IPS DF 6.9 (cell line): ENCODE results near the gene FOXP1.
A peak's percentile ranks its signal among the peaks of the same experiment; 100 is the strongest.

Experiments used
- DNase-seq: peaks from one replicate; pipeline ENCODE4 v3.0.0-alpha.2; 2013; ENCODE audit warnings: low read depth, low spot score
- H3K27ac ChIP-seq: one replicate; pipeline ENCODE4 v1.5.1; 2013; ENCODE audit warnings: low read length, control low read depth
- H3K27me3 ChIP-seq: 2 replicates; pipeline ENCODE4 v1.6.1; 2013; ENCODE audit warnings: mild to moderate bottlenecking, low read length; ENCODE audit not compliant: control insufficient read depth, insufficient read depth
- H3K36me3 ChIP-seq: 2 replicates; pipeline ENCODE4 v1.6.1; 2013; ENCODE audit warnings: low read length; ENCODE audit not compliant: control insufficient read depth, insufficient read depth
- H3K4me1 ChIP-seq: 2 replicates; pipeline ENCODE4 v1.6.1; 2013; ENCODE audit warnings: low read length; ENCODE audit not compliant: control insufficient read depth, insufficient read depth
- H3K4me3 ChIP-seq: 2 replicates; pipeline ENCODE4 v1.5.1; 2013; ENCODE audit warnings: mild to moderate bottlenecking, low read length
- H3K9me3 ChIP-seq: 2 replicates; pipeline ENCODE4 v1.6.1; 2013; ENCODE audit warnings: low read length, inconsistent platforms; ENCODE audit not compliant: control insufficient read depth, insufficient read depth
- WGBS: extraction: QIAGEN DNeasy Blood & Tissue Kit; methylation state at CpG from one replicate; pipeline ENCODE4 v1.1.7; 2013; ENCODE audit warnings: mixed read lengths, missing lambda C conversion rate; ENCODE audit not compliant: insufficient read length, insufficient coverage; 5-methylcytosine and 5-hydroxymethylcytosine counted together

Gene FOXP1

GRCh38 chr3:71589132-71589531 lies 5.6 kb upstream of the FOXP1 start:
- H3K27ac ChIP-seq: no peak overlapping the region
- no CpG with 5 or more reads among the region's 2 CpGs for WGBS
- DNase-seq: no peak
- H3K4me3 ChIP-seq: no peak overlapping the region
- no peaks in the 10 kb centered on the region for H3K4me1 ChIP-seq
- H3K36me3 ChIP-seq: no peaks in the 10 kb centered on the region
- no peaks in the 10 kb centered on the region for H3K27me3 ChIP-seq
- no peaks in the 10 kb centered on the region for H3K9me3 ChIP-seq

GRCh38 chr3:71587958-71588357 lies 4.4 kb upstream of the FOXP1 start:
- Histone ChIP-seq H3K4me3 (no peak overlapping the region), H3K27ac (no peak overlapping the region), H3K36me3 (no peaks in the 10 kb centered on the region), H3K9me3 (no peaks in the 10 kb centered on the region), H3K27me3 (no peaks in the 10 kb centered on the region), H3K4me1 (no peaks in the 10 kb centered on the region)
- no peak for DNase-seq
- WGBS: no CpG with 5 or more reads among the region's 3 CpGs

- Histone ChIP-seq H3K36me3 (no peaks in the 10 kb centered on the region), H3K27me3 (no peaks in the 10 kb centered on the region), H3K4me1 (no peaks in the 10 kb centered on the region), H3K4me3 (no peak overlapping the region), H3K27ac (no peak overlapping the region), H3K9me3 (no peaks in the 10 kb centered on the region)
- no peak for DNase-seq
- no CpG with 5 or more reads among the region's 5 CpGs for WGBS
Measured at GRCh38 chr3:71586810-71587242, 3.3 kb upstream of the FOXP1 start.

- DNase-seq: no peak
- Histone ChIP-seq H3K27me3 (peaks cover 1% of the 10 kb centered on the region; the same call in 1 of the 2 replicates), H3K4me1 (no peaks in the 10 kb centered on the region), H3K4me3 (no peak overlapping the region), H3K27ac (no peak overlapping the region), H3K9me3 (no peaks in the 10 kb centered on the region), H3K36me3 (no peaks in the 10 kb centered on the region)
- WGBS: no CpG with 5 or more reads among the region's 7 CpGs
Measured at GRCh38 chr3:71585887-71586809, 2.6 kb upstream of the FOXP1 start.

- Histone ChIP-seq H3K4me1 (no peaks in the 10 kb centered on the region), H3K36me3 (no peaks in the 10 kb centered on the region), H3K27ac (no peak overlapping the region), H3K4me3 (no peak overlapping the region), H3K9me3 (no peaks in the 10 kb centered on the region), H3K27me3 (peaks cover 7% of the 10 kb centered on the region; the same call in 1 of the 2 replicates)
- no peak for DNase-seq
- WGBS: no CpG with 5 or more reads among the region's 5 CpGs
Measured at GRCh38 chr3:71585131-71585530, 1.6 kb upstream of the FOXP1 start.

GRCh38 chr3:71584394-71585011 lies 975 bp upstream of the FOXP1 start:
- peak overlapping the region; percentile 73; the same call in 1 of the 2 replicates for H3K4me3 ChIP-seq
- H3K9me3 ChIP-seq: no peaks in the 10 kb centered on the region
- no peaks in the 10 kb centered on the region for H3K4me1 ChIP-seq
- H3K27ac ChIP-seq: no peak overlapping the region
- no peaks in the 10 kb centered on the region for H3K36me3 ChIP-seq
- no CpG with 5 or more reads among the region's 18 CpGs for WGBS
- no peak for DNase-seq
- H3K27me3 ChIP-seq: peaks cover 7% of the 10 kb centered on the region; the same call in 1 of the 2 replicates

- no peaks in the 10 kb centered on the region for H3K36me3 ChIP-seq
- H3K27ac ChIP-seq: no peak overlapping the region
- H3K27me3 ChIP-seq: peaks cover 7% of the 10 kb centered on the region; the same call in 1 of the 2 replicates
- H3K9me3 ChIP-seq: no peaks in the 10 kb centered on the region
- peak overlapping the region; percentile 73; the same call in 1 of the 2 replicates for H3K4me3 ChIP-seq
- H3K4me1 ChIP-seq: no peaks in the 10 kb centered on the region
- no peak for DNase-seq
- WGBS: no CpG with 5 or more reads among the region's 84 CpGs
Measured at GRCh38 chr3:71582612-71583565, 639 bp downstream of the FOXP1 start.

- Histone ChIP-seq H3K4me3 (peak overlapping the region; percentile 73; the same call in 1 of the 2 replicates), H3K27me3 (peaks cover 7% of the 10 kb centered on the region; the same call in 1 of the 2 replicates), H3K4me1 (no peaks in the 10 kb centered on the region), H3K36me3 (no peaks in the 10 kb centered on the region), H3K9me3 (no peaks in the 10 kb centered on the region), H3K27ac (no peak overlapping the region)
- no peak for DNase-seq
- WGBS: no CpG with 5 or more reads among the region's 59 CpGs
Measured at GRCh38 chr3:71582036-71582611, 1.4 kb downstream of the FOXP1 start.

- Histone ChIP-seq H3K27me3 (peaks cover 7% of the 10 kb centered on the region; the same call in 1 of the 2 replicates), H3K27ac (no peak overlapping the region), H3K4me3 (peak overlapping the region; percentile 73; the same call in 1 of the 2 replicates), H3K36me3 (no peaks in the 10 kb centered on the region), H3K9me3 (no peaks in the 10 kb centered on the region), H3K4me1 (no peaks in the 10 kb centered on the region)
- no peak for DNase-seq
- no CpG with 5 or more reads among the region's 53 CpGs for WGBS
Measured at GRCh38 chr3:71581457-71582035, 2.0 kb downstream of the FOXP1 start.
